Activated T-cell treated with anti-CD3 and anti-CD28 coated beads, Interleukin-2, amount 50 U/mL, for 1 hour (primary cell): ENCODE measurements around the gene SFI1.

Experiments used
- DNase-seq: peaks from one replicate; pipeline ENCODE4 v3.0.0-alpha.2; 2020

The SFI1 gene

GRCh38 chr22:31618471-31619176 is 122.3 kb downstream of the SFI1 start:
- DNase-seq, result no peak

DNA sequence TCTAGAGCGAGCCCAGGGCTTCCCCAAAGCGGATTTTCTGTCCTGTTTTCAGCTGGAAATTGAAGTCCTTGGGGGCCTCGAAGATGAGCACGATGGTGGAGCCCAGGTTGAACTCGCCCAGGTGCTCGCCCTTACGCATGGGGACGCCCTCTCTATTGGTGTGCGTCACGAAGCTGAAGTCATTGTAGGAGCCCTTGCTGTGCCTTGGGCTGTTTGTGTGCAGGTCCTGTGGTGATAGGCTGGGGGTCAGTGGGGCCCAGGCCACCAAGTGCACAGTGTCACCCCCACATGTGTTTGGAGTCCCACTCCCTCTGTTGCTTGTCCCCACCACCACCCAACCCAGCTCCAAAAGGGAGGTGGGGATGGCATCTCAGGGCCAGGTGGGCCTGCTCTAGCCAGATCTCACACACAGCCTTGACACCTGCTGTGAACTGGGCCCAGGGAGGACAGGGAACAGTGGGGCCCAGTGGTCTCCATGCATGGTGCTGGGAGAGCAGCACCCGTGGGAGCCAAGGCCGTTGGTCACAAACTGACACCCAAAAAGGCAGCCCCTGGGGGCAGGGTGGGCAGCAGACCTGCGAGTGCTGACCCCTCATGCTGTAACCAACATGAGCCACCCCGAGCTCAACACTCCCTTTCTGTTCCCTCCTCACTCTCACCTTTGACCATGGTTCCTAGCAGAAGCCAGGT is 123.4 kb downstream of the SFI1 start:
- DNase-seq, result no peak

GRCh38 chr22:31620756-31621480 is 124.6 kb downstream of the SFI1 start:
- no peak for DNase-seq

DNA sequence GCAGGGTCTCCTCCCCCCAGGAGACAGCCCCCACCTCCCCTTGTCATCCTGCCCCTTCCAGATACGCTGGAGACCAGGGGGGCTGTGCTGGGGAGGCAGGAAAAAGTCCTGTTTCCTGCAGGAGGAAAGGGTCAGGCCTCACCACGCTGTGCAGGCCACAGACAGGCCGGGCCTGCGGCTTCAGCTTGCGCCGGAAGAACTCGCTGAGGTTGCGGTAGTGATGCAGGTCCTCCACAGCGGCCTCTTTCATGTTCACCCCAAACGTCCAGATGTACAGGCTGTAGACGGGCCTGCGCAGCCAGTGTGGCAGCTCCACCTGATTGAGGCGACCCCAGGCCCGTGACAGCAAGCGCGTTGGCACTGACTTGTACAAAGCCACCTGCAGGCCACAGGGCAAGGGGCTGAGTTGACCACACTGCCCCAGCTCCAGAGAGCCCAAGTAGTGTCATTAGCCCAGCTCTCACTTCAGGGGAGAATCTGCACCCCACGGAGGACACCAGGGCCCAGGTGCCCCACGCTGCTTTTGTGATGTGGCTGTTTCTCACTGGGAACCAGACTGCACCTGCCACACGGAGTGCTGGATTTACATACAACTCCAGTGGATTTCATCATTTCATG is 125.3 kb downstream of the SFI1 start:
- DNase-seq, result no peak

DNA sequence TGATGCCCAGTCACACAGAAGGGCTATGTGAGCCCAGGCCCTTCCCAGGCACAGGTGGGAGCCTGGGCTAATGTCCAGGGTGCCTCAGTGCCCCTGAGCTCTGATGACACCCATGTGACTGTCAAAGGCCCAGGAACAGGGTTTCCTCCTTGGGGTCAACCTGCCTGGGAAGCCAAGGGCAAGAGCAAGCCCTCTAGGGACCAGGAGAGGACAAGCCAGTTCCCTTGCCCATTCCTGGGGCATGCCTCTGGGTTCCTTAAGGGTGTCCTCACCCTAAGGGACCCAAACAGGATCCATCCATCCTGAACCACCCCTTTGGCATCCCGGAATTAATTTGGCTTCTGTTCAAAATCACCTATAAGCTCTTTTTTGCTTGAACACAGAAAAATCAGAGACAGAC is 126.6 kb downstream of the SFI1 start:
- no peak for DNase-seq

DNA sequence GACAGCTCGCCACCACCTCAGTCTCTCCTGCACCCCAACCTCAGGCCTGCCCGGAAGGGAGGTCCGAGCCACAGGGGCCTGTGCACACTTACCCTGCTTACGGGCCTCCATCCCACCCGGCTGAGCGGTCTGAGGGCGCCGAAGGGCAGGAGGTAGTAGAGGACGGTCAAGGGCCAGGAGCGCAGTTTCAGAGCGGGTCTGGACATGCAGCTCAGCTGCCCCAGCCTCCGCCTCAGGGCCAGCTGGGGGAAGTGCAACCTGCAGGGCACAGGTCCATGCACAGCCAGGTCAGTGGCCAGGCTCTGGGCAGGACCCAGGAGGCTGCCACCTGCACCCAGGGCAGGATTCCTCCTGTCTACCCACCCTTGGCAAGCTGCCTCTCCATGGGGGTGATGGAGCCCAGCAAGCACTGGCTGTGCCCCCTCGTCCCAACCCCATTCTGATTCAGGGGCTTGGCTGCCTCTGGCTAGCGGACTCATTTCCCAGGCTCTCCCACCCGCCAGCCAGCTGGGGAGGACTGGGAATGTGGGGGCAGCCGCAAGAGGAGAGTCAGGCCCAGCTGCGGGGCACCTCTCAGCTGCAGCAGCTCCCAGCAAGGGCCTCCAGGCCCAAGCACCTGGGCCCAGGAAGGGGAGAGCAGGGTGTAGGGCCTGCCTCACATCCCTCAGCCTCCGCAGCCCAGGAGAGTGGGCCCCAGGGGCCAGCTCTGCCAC is 127.4 kb downstream of the SFI1 start:
- DNase-seq, result no peak

DNA sequence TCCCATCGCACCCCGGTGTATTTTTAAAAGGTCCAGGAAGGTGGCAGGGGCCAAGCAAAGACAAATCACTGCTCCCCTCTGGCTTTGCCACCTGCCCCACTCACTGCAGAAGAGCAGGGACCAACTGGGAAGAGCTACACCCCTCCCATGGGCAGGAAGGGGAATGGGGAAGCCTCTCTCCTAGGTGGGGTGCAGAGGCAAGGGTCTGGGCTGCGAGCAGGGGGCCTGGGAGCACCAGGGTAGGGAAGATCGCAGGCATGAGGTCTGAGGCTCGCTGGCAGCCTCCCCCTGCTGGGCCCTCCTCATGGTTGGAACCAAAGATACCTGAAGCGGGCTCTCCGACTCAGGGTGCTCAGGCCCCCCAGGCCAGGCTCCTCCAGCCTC is 128.9 kb downstream of the SFI1 start:
- DNase-seq, result no peak

DNA sequence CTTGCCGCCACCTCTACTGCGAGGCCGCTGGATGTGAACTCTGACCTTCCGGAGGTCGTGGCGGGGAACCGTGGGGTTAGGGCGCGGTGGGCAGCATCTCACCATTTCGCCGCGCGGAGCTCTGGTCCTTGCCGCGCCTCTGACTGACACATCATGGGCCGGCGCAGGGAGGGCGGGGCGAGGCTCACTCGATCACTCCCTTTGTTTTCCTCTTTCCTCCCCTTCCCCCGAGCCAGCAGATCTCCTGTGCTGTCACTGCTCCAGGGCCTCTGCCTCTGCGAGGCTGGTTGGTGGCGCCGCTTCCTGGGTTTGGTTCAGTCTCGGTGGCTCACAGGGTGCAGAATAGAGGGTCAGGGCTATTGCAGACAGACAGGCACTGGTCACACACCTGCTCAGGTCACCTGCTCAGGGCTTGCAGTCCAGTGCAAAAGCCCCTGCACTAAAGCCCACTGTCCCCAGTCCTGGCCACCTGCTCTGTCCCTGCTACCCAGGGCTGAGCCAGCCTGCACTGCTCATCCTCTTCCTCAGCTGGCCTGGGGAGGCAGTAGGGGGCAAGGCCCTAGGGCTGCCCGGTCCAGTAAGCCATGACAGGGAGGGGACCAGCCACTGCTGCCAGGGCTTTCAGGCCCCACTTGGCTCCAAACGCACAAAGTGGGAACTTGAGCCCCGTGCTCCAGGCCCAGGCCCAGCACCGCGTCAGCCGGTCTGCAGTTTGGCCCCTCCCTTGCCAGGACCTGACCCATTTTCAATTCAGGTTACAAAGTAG is 129.5 kb downstream of the SFI1 start:
- no peak for DNase-seq

- DNase-seq, result no peak
These were observed 130.3 kb downstream of the SFI1 start for GRCh38 chr22:31626427-31627150.

- DNase-seq, result no peak
These were observed 130.9 kb downstream of the SFI1 start for GRCh38 chr22:31627223-31627731.

DNA sequence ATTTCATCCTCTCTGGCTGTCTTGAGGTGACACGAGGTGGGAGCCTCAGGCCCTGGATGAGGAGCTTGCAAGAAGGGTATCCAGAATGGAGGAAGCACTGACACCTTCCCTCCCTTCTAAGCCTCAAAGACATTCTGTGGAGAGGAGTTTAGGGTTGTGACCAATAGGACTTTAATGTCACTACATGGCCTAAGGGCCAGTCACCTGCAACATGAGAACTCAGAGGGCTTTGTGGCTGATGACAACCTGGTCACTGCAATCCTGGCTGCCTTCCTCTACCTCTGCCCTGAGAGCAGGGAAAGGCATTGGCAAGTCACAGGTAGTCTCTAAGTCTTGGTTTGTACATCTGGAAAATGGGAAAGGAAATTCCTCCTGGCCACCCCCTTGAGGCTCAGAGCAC is 132.0 kb downstream of the SFI1 start:
- no peak for DNase-seq

DNA sequence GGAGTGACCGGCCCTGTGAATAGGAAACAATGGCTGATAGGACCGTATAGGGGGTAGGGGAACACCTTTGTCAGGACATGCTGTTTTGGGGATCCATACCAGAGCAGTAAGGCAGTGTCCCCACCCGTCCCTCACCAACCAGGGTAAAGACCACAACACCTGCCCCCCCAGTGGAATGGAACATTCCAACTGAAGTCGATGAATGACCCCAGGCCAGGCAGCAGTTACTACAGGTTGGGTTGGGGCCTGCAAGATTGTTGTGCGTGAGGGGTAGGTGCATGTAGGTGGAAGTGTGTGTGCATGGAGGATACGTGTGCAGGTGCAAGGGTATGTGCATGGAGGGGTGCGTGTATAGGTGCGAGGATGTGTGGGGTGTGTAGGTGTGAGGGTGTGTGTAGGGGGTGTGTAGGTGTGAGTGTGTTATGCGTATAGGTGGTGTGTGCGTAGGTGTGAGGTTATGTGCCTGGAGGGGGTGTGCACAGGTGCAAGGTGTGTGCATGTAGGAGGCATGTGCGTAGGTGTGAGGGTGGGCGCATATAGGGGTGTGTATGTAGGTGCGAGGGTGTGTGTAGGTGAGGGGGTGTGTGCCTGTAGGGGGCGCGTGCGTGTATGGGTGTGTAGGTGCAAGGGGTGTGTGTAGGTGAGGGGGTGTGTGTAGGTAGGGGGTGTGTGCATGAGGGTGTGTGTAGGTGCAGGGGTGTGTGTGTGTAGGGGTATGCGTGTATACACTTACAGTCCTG is 132.8 kb downstream of the SFI1 start:
- no peak for DNase-seq

- DNase-seq, result no peak
These were observed 133.4 kb downstream of the SFI1 start for GRCh38 chr22:31629741-31630184.

GRCh38 chr22:31630331-31631329 is 134.3 kb downstream of the SFI1 start:
- peak; percentile 82 for DNase-seq

- DNase-seq, result no peak
These were observed 135.1 kb downstream of the SFI1 start for GRCh38 chr22:31631436-31631835.

DNA sequence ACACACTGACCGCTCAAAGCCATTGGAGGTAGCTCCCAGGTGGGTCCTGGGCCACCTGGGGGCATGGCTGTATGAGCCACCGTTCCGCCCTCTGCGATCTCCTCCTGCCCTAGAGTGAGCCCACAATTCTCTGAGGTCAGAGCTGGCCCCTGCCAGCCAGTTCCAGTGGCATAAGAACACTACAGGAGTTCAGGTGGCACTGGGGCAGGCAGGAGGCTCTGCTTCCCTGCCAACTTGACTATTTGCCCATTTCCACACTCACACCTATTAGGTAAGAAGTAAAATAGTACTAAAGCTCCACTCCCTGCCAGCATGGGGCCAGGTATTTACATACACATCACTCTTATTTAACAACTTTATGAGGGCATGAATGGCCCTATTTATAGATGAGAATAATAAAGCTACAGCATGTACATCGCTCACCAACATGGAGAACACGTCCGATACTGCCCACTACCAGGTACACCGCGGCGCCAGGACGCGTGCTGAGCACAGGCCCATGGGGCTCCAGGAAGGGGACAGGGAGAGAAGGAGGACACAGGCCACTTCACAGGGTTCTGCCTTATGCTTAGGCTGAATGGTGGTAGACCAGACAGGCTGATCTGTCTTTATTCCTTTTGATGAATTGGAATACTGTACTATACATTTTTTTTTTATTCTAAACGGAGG is 139.4 kb downstream of the SFI1 start:
- DNase-seq, result no peak

GRCh38 chr22:31637447-31637890 is 141.1 kb downstream of the SFI1 start:
- DNase-seq, result no peak

DNA sequence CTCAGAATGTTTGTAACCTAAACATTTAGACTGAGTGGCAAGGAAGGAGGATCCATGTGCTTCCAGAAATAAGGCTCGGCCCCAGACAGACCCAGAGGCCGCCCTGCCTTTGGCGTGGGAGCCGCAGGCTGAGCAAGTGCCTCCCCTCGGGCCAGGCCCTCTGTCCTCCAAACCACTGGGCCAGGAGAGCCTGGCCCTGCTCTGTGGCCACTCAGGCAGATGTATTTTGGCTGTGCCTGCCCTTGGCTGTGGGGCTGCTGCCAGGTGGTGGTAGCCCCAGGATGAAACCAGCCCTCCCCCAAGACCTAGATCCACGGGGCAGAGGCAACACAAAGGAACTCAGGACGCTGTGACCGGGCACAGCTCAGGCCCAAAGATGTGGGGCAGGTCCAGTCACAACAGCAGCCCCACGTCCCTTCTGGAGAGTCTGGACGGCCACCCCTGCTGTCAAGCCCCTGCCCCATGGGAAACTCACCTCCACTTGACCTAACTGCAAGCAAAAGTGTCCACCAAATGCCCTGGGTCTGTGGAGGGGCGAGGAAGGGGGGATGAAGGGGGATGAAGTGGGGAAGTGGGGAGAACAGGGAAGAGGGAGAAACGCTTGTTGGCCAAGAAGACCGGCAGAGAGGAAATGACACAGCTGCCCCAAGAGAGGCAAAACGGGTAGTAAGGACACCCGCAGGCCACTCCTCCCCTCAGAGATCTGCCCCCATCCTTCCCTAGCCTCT is 141.7 kb downstream of the SFI1 start:
- no peak for DNase-seq
